Activated CD8-positive, alpha-beta T cell treated with anti-CD3 and anti-CD28 coated beads for 36 hours (primary cell): Measurements from ENCODE around the gene ST8SIA4. TPM values are rescaled to one million over a fixed set of nuclear protein-coding genes. Genes with fewer than 3 reads are reported as not detected.

Experiments
- ATAC-seq: fragments of 200-7000 bp; cut with Tn5 transposase; one replicate; pipeline ENCODE4 v1.10.0; 2021; ENCODE audit warnings: mild to moderate bottlenecking, moderate library complexity
- CTCF ChIA-PET: fragments of 350-600 bp; sonication (Branson Sonifier 250); formaldehyde crosslinking; loops from one replicate; lab custom pipeline; 2021; ENCODE audit warnings: antibody characterized with exemption; lab: Charles Lee
- POLR2A ChIA-PET: fragments of 350-600 bp; sonication (Branson Sonifier 250); formaldehyde crosslinking; loops from one replicate; lab custom pipeline; 2021; ENCODE audit warnings: antibody characterized with exemption; lab: Charles Lee
- DNase-seq: peaks from one replicate; pipeline ENCODE4 v3.0.0-alpha.2; 2020
- H3K27ac Mint-ChIP-seq: one replicate; pipeline ENCODE4 v1.8.0; 2021; ENCODE audit warnings: mild to moderate bottlenecking, mixed read lengths
- H3K27me3 Mint-ChIP-seq: one replicate; pipeline ENCODE4 v1.8.0; 2021; ENCODE audit warnings: mixed read lengths
- H3K36me3 Mint-ChIP-seq: one replicate; pipeline ENCODE4 v1.8.0; 2021; ENCODE audit warnings: low read depth, mixed read lengths
- H3K4me1 Mint-ChIP-seq: one replicate; pipeline ENCODE4 v1.8.0; 2021; ENCODE audit warnings: low read depth, mixed read lengths
- H3K4me3 Mint-ChIP-seq: one replicate; pipeline ENCODE4 v1.8.0; 2021; ENCODE audit warnings: mild to moderate bottlenecking, moderate library complexity, mixed read lengths
- H3K9me3 Mint-ChIP-seq: one replicate; pipeline ENCODE4 v1.8.0; 2021; ENCODE audit warnings: mixed read lengths
- intact Hi-C: fragments of 100-400 bp; cut with micrococcal nuclease; formaldehyde crosslinking; loops from one replicate; pipeline ENCODE4 v1.10.0; 2022
- total RNA-seq, 2 experiments: library from RNA; stranded (reverse); gene quantifications; one replicate each; pipeline ENCODE4 v1.2.3, GENCODE V29; 2021
- TF ChIP-seq, protein P1 (sequence below): fragments of 200-600 bp; IDR thresholded peaks from one replicate; pipeline ENCODE4 v1.8.0; 2022; ENCODE audit warnings: antibody characterized with exemption, mild to moderate bottlenecking

Gene ST8SIA4
- total RNA-seq, 2 experiments from 2014 or later: 31.6 to 34.1 TPM

DNA sequence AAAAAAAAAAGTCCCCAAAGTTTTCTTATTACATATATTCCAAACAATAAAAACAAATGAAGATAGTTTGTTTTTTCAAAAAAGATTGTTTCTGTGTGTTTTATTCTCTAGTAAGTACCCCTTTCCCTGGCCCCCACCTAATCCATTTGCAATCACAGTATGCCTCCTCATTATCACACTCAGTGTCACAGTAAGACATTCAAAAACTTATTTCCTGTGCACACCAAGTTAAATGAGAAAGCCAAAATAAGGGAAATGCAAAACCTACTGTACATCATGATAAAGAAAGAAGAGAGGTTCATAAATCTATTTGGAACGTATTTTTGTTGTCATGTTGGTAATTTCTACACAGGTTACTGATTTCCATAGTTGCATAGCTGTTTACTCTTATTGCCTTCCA lies 62.3 kb downstream of the ST8SIA4 start:
- ATAC-seq (peak; percentile 46), DNase-seq (no peak)
- TF ChIP-seq, protein P1, sequence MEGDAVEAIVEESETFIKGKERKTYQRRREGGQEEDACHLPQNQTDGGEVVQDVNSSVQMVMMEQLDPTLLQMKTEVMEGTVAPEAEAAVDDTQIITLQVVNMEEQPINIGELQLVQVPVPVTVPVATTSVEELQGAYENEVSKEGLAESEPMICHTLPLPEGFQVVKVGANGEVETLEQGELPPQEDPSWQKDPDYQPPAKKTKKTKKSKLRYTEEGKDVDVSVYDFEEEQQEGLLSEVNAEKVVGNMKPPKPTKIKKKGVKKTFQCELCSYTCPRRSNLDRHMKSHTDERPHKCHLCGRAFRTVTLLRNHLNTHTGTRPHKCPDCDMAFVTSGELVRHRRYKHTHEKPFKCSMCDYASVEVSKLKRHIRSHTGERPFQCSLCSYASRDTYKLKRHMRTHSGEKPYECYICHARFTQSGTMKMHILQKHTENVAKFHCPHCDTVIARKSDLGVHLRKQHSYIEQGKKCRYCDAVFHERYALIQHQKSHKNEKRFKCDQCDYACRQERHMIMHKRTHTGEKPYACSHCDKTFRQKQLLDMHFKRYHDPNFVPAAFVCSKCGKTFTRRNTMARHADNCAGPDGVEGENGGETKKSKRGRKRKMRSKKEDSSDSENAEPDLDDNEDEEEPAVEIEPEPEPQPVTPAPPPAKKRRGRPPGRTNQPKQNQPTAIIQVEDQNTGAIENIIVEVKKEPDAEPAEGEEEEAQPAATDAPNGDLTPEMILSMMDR: no peak
- H3K27ac Mint-ChIP-seq: peak overlapping the region; percentile 91
- intact Hi-C loops: loop anchor here (5.0 kb wide), 2 partner anchors 62 to 63 kb away; partner anchors contain the start of gene ST8SIA4
- H3K9me3 Mint-ChIP-seq: no peaks in the 10 kb centered on the region
- H3K36me3 Mint-ChIP-seq: peaks cover 45% of the 10 kb centered on the region
- H3K4me3 Mint-ChIP-seq: peak overlapping the region; percentile 26
- POLR2A ChIA-PET: interaction anchor here (4.8 kb wide), 1 partner anchor 61 kb away, joined by 64 read pairs; the partner anchor contains the start of gene ST8SIA4
- CTCF ChIA-PET: interaction anchor here (0.9 to 2.2 kb wide), 5 partner anchors 18 to 65 kb away, joined by 3 to 6 read pairs (median 5); no protein-coding TSS in a partner anchor
- H3K27me3 Mint-ChIP-seq: no peaks in the 10 kb centered on the region
- H3K4me1 Mint-ChIP-seq: peaks cover 71% of the 10 kb centered on the region

DNA sequence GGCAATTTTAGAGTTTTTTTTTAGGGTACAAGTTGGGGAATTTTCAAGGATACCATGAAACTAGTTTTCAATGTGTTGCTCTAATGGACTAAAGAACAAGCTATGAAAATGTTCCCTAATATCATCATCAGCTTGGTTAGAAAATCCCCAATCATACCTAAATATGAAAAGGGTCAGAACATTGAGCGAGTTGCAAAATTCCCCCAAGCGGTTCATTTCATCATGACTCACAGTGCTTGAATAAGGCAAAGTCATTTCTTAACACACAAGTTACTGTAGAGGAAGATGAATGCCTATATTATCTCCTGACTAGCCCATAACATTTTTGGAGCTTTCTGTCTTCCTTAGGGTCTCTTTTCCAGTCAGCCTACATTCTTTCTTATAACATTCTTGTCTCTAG lies 62.7 kb downstream of the ST8SIA4 start:
- intact Hi-C loops: loop anchor here (5.0 kb wide), 2 partner anchors 62 to 63 kb away; partner anchors contain the start of gene ST8SIA4
- DNase-seq (peak; percentile 70), ATAC-seq (peak; percentile 87)
- H3K4me1 Mint-ChIP-seq: peaks cover 70% of the 10 kb centered on the region
- peaks cover 48% of the 10 kb centered on the region for H3K36me3 Mint-ChIP-seq
- peak overlapping the region; percentile 26 for H3K4me3 Mint-ChIP-seq
- H3K9me3 Mint-ChIP-seq: no peaks in the 10 kb centered on the region
- H3K27me3 Mint-ChIP-seq: no peaks in the 10 kb centered on the region
- TF ChIP-seq, protein P1: no peak
- CTCF ChIA-PET: interaction anchor here (0.6 to 2.2 kb wide), 6 partner anchors 18 to 65 kb away, joined by 3 to 8 read pairs (median 6); no protein-coding TSS in a partner anchor
- POLR2A ChIA-PET: interaction anchor here (4.8 kb wide), 1 partner anchor 62 kb away, joined by 64 read pairs; the partner anchor contains the start of gene ST8SIA4
- H3K27ac Mint-ChIP-seq: peak overlapping the region; percentile 91

DNA sequence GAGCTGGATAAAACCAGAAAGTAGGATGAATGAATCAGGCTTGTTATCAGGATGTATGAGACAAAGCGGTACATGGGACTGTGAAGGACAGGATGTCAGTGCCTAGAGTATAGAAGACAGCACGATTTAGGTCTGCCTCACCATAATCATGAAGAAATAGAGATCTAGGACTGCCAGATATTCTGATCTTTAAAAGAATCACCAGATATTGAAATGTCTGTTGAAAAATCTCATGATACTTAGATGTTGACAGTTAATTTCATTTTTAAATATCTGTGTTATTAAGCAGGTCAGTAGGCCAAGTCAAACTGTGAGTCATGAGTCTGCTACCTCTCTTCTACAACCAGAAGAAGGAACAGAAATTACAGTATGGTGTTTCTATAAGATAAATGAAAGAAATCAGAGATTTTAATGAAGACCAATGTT lies 65.0 kb downstream of the ST8SIA4 start:
- intact Hi-C loops: no loop called here
- POLR2A ChIA-PET: no interaction called here
- Mint-ChIP-seq H3K4me1 (peaks cover 59% of the 10 kb centered on the region), H3K9me3 (no peaks in the 10 kb centered on the region), H3K36me3 (peaks cover 39% of the 10 kb centered on the region), H3K27me3 (no peaks in the 10 kb centered on the region), H3K4me3 (no peak overlapping the region), H3K27ac (peak overlapping the region; percentile 65)
- CTCF ChIA-PET: interaction anchor here (0.8 to 2.6 kb wide), 2 partner anchors 10 to 64 kb away, joined by 3 to 11 read pairs; no protein-coding TSS in a partner anchor
- TF ChIP-seq, protein P1: no peak
- DNase-seq (no peak), ATAC-seq (peak; percentile 40)

DNA sequence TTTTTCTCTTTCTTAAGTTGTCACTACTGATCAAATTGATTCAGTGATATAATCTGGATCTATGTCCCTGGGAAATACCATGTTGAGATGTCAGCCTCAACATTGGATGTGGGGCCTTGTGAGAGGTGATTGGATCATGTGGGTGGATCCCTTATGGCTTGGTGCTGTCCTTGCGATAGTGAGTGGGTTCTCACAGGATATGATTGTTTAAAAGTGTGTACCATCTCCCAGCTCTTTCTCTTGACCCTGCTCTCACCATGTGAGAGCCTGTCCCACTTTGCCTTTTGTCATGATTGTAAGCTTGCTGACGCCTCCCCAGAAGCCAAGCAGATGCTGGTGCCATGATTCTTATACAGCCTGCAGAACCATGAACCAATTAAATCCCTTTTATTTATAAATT lies 68.6 kb downstream of the ST8SIA4 start:
- ChIA-PET CTCF (no interaction called here), POLR2A (no interaction called here)
- H3K9me3 Mint-ChIP-seq: no peaks in the 10 kb centered on the region
- intact Hi-C loops: no loop called here
- ATAC-seq (no peak), DNase-seq (no peak)
- peaks cover 42% of the 10 kb centered on the region for H3K36me3 Mint-ChIP-seq
- H3K4me1 Mint-ChIP-seq: peaks cover 43% of the 10 kb centered on the region
- no peak overlapping the region for H3K4me3 Mint-ChIP-seq
- no peak overlapping the region for H3K27ac Mint-ChIP-seq
- TF ChIP-seq, protein P1: no peak
- no peaks in the 10 kb centered on the region for H3K27me3 Mint-ChIP-seq
